ENCODE data around the gene PLXNA4.
"Not testable (repeated sequence)": the region's sequence is repeated elsewhere in the genome, so short reads cannot be mapped to it uniquely, and the experiment has no call there.

Gene PLXNA4

DNA sequence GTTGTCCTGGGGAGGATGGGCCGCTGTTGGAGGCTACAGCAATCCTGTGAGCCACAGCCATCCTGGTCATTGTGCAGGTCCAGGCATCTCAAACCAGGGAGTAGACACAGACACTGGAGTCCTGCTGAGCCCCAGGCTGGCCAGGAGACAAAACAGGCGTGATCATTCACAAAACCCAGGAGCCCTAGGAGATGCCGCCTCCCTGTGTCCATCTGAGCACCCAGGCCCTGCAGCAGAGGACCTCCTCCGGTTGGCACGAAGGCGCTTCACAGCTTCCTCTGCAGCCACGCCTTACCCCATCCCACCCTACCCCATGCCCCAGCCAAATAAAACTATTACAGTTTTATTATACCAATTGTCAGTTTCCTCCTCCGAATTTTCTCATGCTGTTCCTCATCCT is 183.6 kb downstream of the PLXNA4 start:
- Mint-ChIP-seq H3K4me3 (no peak overlapping the region), H3K4me1 (peaks cover 9% of the 10 kb centered on the region), H3K36me3 (no peaks in the 10 kb centered on the region), H3K27ac (no peak overlapping the region), H3K9me3 (no peaks in the 10 kb centered on the region)
- ATAC-seq (no peak), DNase-seq (ENCODE audit: low spot score in 2 of 2) (no peak)

DNA sequence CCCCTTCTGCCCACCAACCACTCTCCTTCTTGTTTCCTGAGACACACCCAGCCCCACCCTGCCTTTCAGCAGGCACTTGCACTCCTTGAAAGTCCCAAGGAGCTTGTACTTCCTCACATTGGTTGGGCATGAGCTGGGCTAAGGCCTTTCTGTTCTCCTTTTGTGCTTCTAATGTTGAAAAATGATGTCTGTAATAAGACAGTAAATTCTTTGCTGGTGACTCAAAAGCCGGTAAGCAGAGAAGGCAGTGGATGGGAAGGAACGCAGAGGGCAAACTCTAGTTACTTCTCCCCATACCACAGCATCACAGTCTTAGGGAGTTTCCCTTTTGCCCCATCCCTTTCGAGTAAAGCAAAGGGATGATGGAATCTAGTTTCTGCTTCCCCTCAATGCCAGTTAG is 185.6 kb downstream of the PLXNA4 start:
- ATAC-seq (no peak), DNase-seq (ENCODE audit: low spot score in 2 of 2) (no peak)
- H3K9me3 Mint-ChIP-seq: no peaks in the 10 kb centered on the region
- no peak overlapping the region for H3K4me3 Mint-ChIP-seq
- no peak overlapping the region for H3K27ac Mint-ChIP-seq
- H3K4me1 Mint-ChIP-seq: peaks cover 9% of the 10 kb centered on the region
- no peaks in the 10 kb centered on the region for H3K36me3 Mint-ChIP-seq

- not testable (repeated sequence) for DNase-seq (ENCODE audit: low spot score in 2 of 2); H3K36me3 Mint-ChIP-seq; H3K9me3 Mint-ChIP-seq; H3K27ac Mint-ChIP-seq; H3K4me3 Mint-ChIP-seq; ATAC-seq; H3K4me1 Mint-ChIP-seq
These were observed 186.2 kb downstream of the PLXNA4 start for GRCh38 chr7:132390049-132390448.

DNA sequence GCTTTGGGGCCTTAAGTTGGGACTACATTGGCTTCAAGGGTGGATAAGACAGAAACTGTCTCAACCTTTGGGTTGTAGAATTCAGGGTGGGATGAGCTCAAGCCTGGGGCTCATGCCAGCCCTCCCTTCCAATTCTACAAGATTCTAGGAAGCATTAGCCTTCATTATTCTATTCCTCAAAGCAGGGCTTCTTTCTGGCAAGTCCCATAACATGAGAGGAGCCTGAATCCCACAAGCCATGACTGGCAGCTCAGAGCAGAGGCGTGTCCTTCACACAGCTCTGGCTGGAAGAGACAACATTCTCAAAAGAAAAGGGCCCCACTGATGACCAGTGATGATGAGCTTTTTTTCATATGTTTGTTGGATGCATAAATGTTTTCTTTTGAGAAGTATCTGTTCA is 187.6 kb downstream of the PLXNA4 start:
- DNase-seq (ENCODE audit: low spot score in 2 of 2) (no peak), ATAC-seq (no peak)
- no peaks in the 10 kb centered on the region for H3K9me3 Mint-ChIP-seq
- no peaks in the 10 kb centered on the region for H3K36me3 Mint-ChIP-seq
- no peaks in the 10 kb centered on the region for H3K4me1 Mint-ChIP-seq
- H3K4me3 Mint-ChIP-seq: no peak overlapping the region
- H3K27ac Mint-ChIP-seq: no peak overlapping the region

DNA sequence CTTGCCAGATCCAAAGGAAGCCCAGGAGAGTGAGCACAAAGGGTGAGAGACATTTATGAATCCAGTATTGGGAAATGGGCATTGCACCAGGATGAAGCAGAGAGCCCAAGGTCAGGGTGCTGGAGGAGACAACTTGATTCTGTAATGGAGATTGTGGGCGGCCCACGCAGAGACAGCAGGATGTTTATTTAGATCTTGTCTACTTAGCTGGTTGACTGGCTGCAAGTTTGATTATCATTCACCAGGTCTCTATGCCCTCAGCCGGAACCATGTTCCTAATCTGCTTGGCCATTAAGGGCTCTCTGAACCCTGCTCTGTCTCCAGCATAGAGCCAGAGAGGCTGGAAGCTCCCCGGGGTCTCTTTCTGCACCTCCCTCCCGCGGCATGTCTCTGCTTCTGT is 188.7 kb downstream of the PLXNA4 start:
- H3K36me3 Mint-ChIP-seq: no peaks in the 10 kb centered on the region

GRCh38 chr7:132386201-132386681 is 190.0 kb downstream of the PLXNA4 start:
- ATAC-seq (no peak), DNase-seq (ENCODE audit: low spot score in 2 of 2) (no peak)
- Mint-ChIP-seq H3K9me3 (no peaks in the 10 kb centered on the region), H3K27ac (no peak overlapping the region), H3K4me1 (no peaks in the 10 kb centered on the region), H3K36me3 (no peaks in the 10 kb centered on the region), H3K4me3 (no peak overlapping the region)

More for the DNA sequence above, 188.7 kb downstream of the PLXNA4 start:
- Mint-ChIP-seq H3K9me3 (no peaks in the 10 kb centered on the region), H3K4me1 (no peaks in the 10 kb centered on the region), H3K27ac (no peak overlapping the region), H3K4me3 (no peak overlapping the region)
- DNase-seq (ENCODE audit: low spot score in 2 of 2): no peak
- no peak for ATAC-seq

GRCh38 chr7:132383962-132384361 is 192.3 kb downstream of the PLXNA4 start:
- H3K9me3 Mint-ChIP-seq: no peaks in the 10 kb centered on the region
- no peaks in the 10 kb centered on the region for H3K36me3 Mint-ChIP-seq
- no peaks in the 10 kb centered on the region for H3K4me1 Mint-ChIP-seq
- no peak overlapping the region for H3K4me3 Mint-ChIP-seq
- no peak for DNase-seq (ENCODE audit: low spot score in 2 of 2)
- ATAC-seq: no peak
- no peak overlapping the region for H3K27ac Mint-ChIP-seq

DNA sequence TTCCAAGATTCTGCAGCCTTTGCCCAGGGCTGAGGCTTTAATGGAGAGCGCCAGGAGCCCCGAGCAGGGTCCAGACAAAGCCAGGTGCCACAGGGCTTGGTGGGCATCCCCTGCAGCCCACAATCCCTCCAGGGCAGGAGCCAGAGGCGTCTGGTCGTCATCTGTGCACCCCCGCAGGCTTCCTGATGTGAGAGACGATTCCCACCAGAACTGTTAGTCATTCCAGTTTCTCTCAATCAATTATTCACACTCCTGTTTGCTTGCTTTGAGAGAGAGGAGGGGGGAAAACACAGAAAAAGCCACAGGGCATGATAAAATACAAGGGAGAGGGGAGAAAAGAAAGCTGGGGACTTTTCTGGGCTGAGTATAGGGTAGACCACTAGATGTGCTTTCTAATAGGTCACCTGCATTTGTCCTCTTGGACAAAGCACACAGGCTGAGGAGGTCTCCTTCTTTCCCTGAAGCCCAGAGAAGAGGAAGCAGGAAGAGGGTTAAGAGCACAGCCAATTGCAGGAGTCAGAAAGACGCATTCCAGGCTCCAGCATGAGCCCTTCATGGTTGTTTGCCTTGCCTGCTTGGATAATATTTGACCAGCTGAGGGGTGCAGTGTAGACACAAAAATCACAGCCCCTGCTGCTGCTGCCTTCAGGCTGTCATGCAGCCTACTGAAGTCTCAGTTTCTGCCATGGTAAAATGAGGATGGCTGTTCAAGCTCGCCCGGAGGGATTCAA is 194.4 kb downstream of the PLXNA4 start:
- ATAC-seq (no peak), DNase-seq (ENCODE audit: low spot score in 2 of 2) (no peak)
- Mint-ChIP-seq H3K36me3 (no peaks in the 10 kb centered on the region), H3K9me3 (no peaks in the 10 kb centered on the region), H3K4me3 (no peak overlapping the region), H3K27ac (no peak overlapping the region), H3K4me1 (no peaks in the 10 kb centered on the region)

GRCh38 chr7:132380059-132380458 is 196.2 kb downstream of the PLXNA4 start:
- no peak for DNase-seq (ENCODE audit: low spot score in 2 of 2)
- Mint-ChIP-seq H3K27ac (no peak overlapping the region), H3K36me3 (no peaks in the 10 kb centered on the region), H3K4me3 (no peak overlapping the region), H3K9me3 (no peaks in the 10 kb centered on the region), H3K4me1 (no peaks in the 10 kb centered on the region)
- ATAC-seq: no peak

DNA sequence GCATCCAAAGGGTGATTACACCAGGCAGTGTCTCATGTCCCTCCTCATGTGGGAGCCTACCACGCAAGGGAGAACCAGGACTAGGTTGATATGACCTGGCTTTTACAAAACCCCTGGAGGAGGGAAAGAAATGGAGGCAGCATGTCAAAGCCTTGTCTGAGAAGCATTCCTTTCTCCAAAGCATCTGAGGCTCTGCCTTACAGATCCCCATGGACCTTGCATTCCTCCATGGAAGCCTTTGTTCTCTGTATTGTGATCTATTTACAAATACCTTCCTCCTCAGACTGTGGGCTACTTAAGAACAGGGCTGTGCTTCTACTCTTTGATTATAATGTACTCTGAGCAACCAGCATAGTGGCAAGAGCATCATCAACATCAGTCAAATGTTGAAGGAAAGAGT is 197.0 kb downstream of the PLXNA4 start:
- Mint-ChIP-seq H3K4me3 (no peak overlapping the region), H3K27ac (no peak overlapping the region), H3K36me3 (no peaks in the 10 kb centered on the region), H3K9me3 (no peaks in the 10 kb centered on the region), H3K4me1 (no peaks in the 10 kb centered on the region)
- DNase-seq (ENCODE audit: low spot score in 2 of 2) (no peak), ATAC-seq (no peak)

GRCh38 chr7:132377703-132378584 is 198.3 kb downstream of the PLXNA4 start:
- H3K27ac Mint-ChIP-seq: no peak overlapping the region
- ATAC-seq: no peak

GRCh38 chr7:132377015-132377414 is 199.3 kb downstream of the PLXNA4 start:
- Mint-ChIP-seq H3K4me1 (no peaks in the 10 kb centered on the region), H3K36me3 (no peaks in the 10 kb centered on the region), H3K9me3 (no peaks in the 10 kb centered on the region), H3K4me3 (no peak overlapping the region), H3K27ac (no peak overlapping the region)
- DNase-seq (ENCODE audit: low spot score in 2 of 2) (no peak), ATAC-seq (no peak)

More at GRCh38 chr7:132377703-132378584, 198.3 kb downstream of the PLXNA4 start:
- no peaks in the 10 kb centered on the region for H3K9me3 Mint-ChIP-seq
- DNase-seq (ENCODE audit: low spot score in 2 of 2): no peak
- no peaks in the 10 kb centered on the region for H3K36me3 Mint-ChIP-seq
- no peaks in the 10 kb centered on the region for H3K4me1 Mint-ChIP-seq
- H3K4me3 Mint-ChIP-seq: no peak overlapping the region

- H3K9me3 Mint-ChIP-seq: no peaks in the 10 kb centered on the region
- H3K27ac Mint-ChIP-seq: no peak overlapping the region
- DNase-seq (ENCODE audit: low spot score in 2 of 2): no peak
- no peaks in the 10 kb centered on the region for H3K4me1 Mint-ChIP-seq
- H3K4me3 Mint-ChIP-seq: no peak overlapping the region
- no peaks in the 10 kb centered on the region for H3K36me3 Mint-ChIP-seq
- no peak for ATAC-seq
These were observed 199.8 kb downstream of the PLXNA4 start for GRCh38 chr7:132376361-132377013.

DNA sequence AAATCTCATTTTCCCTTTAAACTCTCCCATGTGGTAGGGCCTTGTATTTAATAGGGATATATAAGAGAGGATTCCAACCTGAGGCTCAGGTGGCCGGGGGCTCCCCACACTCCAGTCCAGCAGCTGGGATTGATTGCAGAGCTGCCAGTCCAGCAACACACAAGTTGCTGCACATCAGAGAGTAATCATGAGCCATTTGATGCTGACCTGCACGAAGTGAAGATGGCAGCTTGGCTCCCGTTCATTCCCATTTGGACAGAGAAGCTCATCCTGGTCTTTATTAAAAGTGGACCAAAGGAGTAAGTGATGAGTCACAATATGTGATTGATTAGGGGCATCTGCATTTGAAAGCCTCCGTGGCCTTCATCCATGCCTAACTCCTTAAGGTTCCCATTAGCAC is 202.4 kb downstream of the PLXNA4 start:
- no peak overlapping the region for H3K27ac Mint-ChIP-seq
- no peaks in the 10 kb centered on the region for H3K9me3 Mint-ChIP-seq
- no peaks in the 10 kb centered on the region for H3K4me1 Mint-ChIP-seq
- H3K4me3 Mint-ChIP-seq: no peak overlapping the region
- no peaks in the 10 kb centered on the region for H3K36me3 Mint-ChIP-seq
- DNase-seq (ENCODE audit: low spot score in 2 of 2) (no peak), ATAC-seq (no peak)

DNA sequence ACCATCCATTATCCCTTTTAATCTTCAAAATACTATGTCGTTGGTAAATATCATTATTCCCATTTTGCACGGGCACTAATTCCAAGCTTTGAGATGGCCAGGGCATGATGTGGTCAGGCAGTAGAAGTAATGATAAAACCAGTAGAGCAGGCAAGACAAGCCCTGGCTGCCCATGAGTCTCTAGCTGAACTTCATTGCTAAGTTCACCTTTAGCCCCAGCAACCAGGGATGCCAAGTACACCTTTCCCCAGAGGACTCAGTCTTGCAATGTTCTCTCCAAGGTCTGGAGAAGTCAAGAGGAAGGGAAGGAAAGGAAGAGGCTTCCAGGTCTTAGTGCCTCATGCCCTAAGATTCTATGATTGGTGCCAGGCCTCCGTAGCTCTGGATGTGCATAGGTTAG is 203.2 kb downstream of the PLXNA4 start:
- Mint-ChIP-seq H3K9me3 (no peaks in the 10 kb centered on the region), H3K27ac (no peak overlapping the region), H3K4me1 (no peaks in the 10 kb centered on the region), H3K4me3 (no peak overlapping the region), H3K36me3 (no peaks in the 10 kb centered on the region)
- DNase-seq (ENCODE audit: low spot score in 2 of 2) (no peak), ATAC-seq (no peak)
